GM19438 (cell line): ENCODE data around the gene RAI2.
"Not testable (repeated sequence)": the region's sequence is repeated elsewhere in the genome, so short reads cannot be mapped to it uniquely, and the experiment has no call there.

Experiments used
- ATAC-seq: cut with Tn5 transposase; IDR thresholded peaks from one replicate; pipeline ENCODE4 v1.9.1; 2021; ENCODE audit warnings: low read depth; ENCODE audit not compliant: unreplicated experiment

Gene RAI2

DNA sequence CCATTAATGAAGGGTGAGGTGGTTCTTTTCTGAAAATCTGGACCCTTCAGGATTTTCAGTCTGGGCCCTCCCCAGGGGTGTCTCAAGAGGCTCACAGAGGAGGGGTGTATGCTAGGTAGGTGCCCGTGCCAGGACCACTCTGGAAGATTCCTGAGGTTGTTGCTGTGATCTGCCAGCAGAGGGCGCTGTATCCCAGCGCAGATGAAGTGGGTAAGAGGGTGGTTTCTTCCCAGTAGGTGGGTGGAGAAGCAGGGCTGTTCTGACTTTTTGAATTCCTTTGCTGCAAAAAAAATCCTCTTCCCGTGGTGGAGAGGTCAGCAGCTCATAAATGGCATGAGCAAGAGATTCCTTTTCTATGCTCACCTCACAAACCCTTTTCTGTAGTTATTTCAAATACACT is 72.7 kb downstream of the RAI2 start:
- ATAC-seq = peak; percentile 60

DNA sequence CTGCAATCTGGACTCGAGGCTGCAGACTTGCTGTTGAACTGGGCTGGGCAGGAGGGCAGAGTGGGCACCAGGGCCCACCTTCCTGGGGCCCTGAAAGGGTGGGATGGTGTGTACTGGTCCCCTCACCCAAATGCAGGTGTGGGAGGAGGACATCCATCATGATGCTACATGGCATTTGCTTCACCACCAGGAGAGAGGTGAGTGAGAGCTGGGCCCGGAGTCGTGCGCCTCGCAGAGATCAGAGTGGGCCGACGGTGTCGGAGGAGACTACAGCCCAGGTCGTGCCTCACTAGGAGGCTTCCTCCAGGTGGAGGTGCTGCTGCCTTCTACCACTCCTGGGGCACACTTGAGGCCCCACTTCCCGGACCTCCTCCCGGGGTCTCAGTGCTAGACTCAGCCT is 73.5 kb downstream of the RAI2 start:
- no peak for ATAC-seq

DNA sequence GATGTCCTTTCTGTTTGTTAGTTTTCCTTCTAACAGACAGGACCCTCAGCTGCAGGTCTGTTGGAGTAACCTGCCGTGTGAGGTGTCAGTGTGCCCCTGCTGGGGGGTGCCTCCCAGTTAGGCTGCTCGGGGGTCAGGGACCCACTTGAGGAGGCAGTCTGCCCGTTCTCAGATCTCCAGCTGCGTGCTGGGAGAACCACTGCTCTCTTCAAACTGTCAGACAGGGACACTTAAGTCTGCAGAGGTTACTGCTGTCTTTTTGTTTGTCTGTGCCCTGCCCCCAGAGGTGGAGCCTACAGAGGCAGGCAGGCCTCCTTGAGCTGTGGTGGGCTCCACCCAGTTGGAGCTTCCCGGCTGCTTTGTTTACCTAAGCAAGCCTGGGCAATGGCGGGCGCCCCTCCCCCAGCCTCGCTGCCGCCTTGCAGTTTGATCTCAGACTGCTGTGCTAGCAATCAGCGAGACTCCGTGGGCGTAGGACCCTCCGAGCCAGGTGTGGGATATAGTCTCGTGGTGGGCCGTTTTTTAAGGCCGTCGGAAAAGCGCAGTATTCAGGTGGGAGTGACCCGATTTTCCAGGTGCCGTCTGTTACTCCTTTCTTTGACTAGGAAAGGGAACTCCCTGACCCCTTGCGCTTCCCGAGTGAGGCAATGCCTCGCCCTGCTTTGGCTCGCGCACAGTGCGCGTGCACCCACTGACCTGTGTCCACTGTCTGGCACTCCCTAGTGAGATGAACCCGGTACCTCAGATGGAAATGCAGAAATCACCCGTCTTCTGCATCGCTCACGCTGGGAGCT is 74.3 kb downstream of the RAI2 start:
- not testable (repeated sequence) for ATAC-seq

DNA sequence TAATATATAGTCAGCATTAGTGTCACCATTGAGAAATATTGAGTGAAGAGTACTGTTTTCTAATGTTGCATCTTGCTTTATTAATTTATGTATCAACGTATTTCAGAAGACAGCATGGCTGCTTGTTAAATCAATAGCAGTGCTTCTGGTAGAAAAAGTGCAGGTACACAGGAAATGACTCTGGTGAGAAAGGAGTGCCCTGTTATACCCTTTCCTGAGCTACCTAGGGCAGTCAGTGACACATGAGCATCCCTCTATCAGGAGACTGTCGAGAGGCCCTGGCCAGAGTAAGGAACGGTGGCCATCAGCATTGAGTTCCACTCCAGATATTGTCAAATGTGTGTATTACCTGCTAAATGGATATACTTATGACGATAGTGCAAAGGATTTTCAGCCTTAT is 81.7 kb downstream of the RAI2 start:
- no peak for ATAC-seq

DNA sequence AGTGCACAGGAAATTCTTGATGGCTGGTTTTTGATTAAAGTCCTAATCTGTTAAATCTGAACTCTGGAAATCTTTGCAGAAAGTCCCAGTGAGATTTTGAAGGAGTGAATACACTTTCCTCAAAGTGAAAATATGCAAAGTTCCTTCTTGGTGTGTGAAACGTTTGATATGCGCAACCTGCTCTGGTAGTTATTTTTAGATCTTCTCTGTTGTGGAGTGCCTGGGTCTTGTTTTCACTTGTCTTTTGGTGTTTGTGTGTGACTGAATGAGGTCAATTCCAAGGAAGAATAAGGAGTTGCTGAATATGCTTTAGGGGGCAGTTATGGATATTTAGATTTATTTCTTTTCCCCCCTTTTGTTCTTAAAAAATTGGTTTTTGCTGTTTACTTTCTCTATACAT is 82.1 kb downstream of the RAI2 start:
- ATAC-seq = no peak

DNA sequence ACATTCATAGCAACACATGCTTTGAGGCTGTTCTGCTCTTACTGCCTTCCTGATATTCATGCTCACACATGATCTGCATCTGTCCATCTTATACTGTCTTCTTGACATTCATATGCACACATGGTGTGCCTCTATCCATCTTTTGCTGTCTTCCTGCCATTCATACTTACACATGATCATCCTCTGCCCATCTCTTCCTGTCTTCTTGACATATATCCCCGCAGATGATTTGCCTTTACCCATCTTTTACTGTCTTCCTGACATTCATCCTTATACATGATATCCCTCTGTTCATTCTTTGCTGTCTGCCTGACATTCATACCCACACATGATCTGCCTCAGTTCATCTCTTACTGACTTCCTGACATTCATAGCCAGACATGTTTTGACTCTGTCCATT is 87.0 kb downstream of the RAI2 start:
- ATAC-seq = no peak

DNA sequence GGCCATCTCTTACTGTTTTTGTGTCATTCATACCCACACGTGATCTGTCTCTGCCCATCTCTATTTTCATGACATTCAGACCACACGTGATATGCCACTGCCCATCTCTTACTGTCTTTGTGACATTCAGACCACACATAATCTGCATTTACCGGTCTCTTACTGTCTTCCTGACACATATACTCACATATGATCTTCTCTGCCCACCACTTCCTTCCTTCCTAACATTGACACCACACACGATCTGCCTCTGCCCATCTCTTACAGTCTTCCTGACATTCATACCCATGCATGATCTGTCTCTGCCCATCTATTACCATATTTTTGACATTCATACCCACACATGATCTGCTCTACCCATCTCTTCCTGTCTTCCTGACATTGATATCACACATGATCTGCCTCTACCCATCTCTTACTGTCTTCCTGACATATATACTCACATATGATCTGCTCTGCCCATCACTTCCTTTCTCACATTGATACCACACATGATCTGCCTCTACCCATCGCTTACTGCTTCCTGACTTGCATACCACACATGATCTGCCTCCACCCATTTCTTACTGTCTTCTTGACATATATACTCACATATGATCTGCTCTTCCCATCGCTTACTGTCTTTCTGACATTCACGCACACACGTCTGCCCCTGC is 87.7 kb downstream of the RAI2 start:
- ATAC-seq = no peak

DNA sequence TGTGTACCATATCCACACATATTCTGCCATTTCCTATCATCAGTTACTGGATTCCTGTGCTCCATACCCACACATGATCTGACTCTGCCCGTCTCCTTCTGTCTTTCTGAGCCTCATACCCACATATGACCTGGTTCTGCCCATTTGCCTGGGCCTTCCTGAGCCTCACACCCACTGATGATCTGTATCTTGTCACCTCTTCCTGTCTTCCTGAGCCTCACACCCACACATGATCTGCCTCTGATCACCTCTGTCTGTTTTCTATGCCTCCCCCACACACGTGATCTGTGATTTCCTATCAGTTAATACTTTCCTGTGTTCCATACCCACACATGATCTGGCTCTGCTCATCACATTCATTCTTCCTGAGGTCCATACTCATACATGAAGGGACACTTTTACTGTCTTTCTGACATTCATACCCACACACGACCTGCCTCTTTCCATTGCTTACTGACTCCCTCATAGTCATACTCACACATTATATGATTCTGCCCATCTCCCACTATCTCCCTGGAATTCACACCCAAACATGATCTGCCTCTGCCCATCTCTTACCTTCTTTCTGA is 91.3 kb downstream of the RAI2 start:
- no peak for ATAC-seq

DNA sequence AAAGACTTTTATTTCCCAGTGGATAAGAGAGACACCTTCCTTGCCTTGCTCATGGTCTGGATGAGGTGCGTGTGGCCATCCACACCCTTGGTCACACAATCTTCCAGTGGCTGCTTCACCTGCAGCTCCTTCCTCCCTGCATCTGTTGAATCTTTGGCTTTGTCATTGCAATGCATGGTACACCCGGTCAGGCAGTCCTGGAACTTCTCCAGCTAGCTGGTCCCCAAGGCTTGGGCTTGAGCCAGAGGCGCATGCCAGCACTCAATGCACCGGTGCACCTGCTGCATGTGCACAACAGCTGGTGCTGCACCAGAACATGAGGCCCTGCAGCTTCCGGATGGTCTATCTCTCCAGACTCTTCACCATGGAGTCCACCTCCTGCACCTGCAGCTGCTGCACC is 92.1 kb downstream of the RAI2 start:
- no peak for ATAC-seq

DNA sequence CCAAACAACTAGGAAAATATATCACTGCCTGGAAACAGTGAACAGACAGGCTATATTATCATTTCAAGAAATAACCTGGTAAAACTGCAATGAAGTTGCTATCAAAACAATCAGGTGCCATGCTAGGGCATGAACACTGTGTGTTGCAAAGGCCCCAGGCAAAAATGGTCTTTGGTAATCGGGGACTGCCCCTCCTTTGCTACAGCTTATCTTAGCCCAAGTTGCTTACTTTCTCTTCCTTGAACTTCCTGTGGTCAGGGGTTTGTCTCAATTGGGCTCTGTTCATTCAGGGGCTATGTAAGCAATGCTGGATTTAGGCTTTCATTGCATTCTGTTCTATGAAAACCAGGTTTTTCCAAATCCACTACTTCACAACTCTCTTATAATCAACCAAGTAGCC is 93.4 kb downstream of the RAI2 start:
- ATAC-seq = no peak

DNA sequence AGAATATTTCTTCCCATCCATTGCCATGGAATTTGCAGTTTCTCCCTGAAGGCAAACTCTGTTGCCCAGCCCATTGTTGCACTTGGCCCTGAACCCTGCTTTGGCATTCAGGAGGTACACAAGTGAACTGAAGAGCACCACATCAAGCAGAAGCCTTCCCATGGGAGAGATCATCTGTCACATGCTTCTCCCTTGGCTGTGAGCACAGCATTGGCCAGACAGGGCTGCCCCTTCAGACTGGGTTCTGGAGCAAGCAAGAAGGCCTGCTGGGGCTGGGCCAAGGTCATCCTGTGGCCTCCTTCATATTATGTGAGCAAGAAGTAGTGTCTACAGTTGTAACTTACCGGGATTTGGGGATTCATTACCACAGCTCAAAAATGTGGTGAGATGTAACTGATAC is 101.1 kb downstream of the RAI2 start:
- ATAC-seq = no peak

DNA sequence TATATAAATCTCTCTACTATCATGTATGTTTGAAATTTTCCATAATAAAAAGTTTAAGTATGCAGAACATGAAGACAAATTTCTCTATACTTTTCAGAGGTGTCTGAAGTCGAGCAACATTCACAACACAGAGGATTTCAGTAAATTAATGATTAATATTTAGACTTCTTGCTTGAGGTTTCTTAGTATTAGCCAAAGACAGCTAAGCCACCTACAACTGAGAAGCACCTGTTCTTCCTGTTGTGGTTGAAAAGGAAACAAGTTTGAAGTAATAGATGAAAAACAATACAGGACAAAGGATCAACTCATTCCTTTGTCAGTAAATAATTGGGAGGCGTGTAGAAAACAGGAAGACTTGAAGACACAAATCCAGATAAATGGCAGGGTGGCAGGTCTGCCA is 102.7 kb downstream of the RAI2 start:
- peak; percentile 86 for ATAC-seq

DNA sequence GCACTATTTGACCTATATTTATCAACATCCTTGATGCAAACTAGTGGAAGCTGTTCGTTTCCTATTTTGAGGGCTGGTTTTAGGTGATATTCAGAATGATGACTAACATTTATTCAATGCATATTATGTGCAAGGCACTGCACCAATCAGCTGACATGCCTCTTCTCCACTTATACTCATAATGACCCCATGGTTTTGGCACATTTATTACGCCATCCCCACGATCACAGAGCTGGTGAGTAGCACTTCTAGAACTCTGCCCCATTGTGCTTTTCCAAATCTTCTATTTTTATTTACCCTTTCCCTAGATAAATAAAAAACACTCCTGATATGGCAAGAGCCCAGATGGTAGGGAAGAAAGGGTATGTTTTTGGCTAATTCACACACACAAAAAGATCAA is 110.7 kb downstream of the RAI2 start:
- ATAC-seq = no peak
